GM18499 (cell line): ENCODE measurements around the gene BEND7.
"Not testable (repeated sequence)": the region's sequence is repeated elsewhere in the genome, so short reads cannot be mapped to it uniquely, and the experiment has no call there.

Experiments
- ATAC-seq: cut with Tn5 transposase; IDR thresholded peaks from one replicate; pipeline ENCODE4 v1.9.1; 2021; ENCODE audit warnings: moderate number of reproducible peaks; ENCODE audit not compliant: insufficient read depth, unreplicated experiment

Gene BEND7

GRCh38 chr10:13425397-13425796, 103.4 kb downstream of the BEND7 start:
- no peak for ATAC-seq

GRCh38 chr10:13422800-13423199, 106.0 kb downstream of the BEND7 start:
- no peak for ATAC-seq

- no peak for ATAC-seq
Measured at GRCh38 chr10:13421382-13421917, 107.4 kb downstream of the BEND7 start.

GRCh38 chr10:13420532-13421307, 108.1 kb downstream of the BEND7 start:
- no peak for ATAC-seq

GRCh38 chr10:13417459-13418126, 111.2 kb downstream of the BEND7 start:
- no peak for ATAC-seq

- no peak for ATAC-seq
Measured at GRCh38 chr10:13416760-13417159, 112.1 kb downstream of the BEND7 start.

GRCh38 chr10:13414855-13415254, 114.0 kb downstream of the BEND7 start:
- ATAC-seq, result no peak

- ATAC-seq, result no peak
Measured at GRCh38 chr10:13414137-13414536, 114.7 kb downstream of the BEND7 start.

- ATAC-seq, result no peak
Measured at GRCh38 chr10:13412894-13413293, 115.9 kb downstream of the BEND7 start.

GRCh38 chr10:13404791-13405190, 124.0 kb downstream of the BEND7 start:
- ATAC-seq, result no peak

- no peak for ATAC-seq
Measured at GRCh38 chr10:13404305-13404759, 124.5 kb downstream of the BEND7 start.

GRCh38 chr10:13403426-13403825, 125.4 kb downstream of the BEND7 start:
- ATAC-seq, result not testable (repeated sequence)

GRCh38 chr10:13402021-13402420, 126.8 kb downstream of the BEND7 start:
- ATAC-seq, result no peak

- no peak for ATAC-seq
Measured at GRCh38 chr10:13401142-13401541, 127.7 kb downstream of the BEND7 start.

GRCh38 chr10:13400196-13400965, 128.4 kb downstream of the BEND7 start:
- no peak for ATAC-seq

GRCh38 chr10:13399752-13400151, 129.1 kb downstream of the BEND7 start:
- no peak for ATAC-seq

GRCh38 chr10:13399236-13399635, 129.6 kb downstream of the BEND7 start:
- no peak for ATAC-seq

- no peak for ATAC-seq
Measured at GRCh38 chr10:13397052-13397451, 131.8 kb downstream of the BEND7 start.

- no peak for ATAC-seq
Measured at GRCh38 chr10:13396369-13396768, 132.4 kb downstream of the BEND7 start.

- ATAC-seq, result no peak
Measured at GRCh38 chr10:13395540-13395939, 133.3 kb downstream of the BEND7 start.

- ATAC-seq, result no peak
Measured at GRCh38 chr10:13393640-13394039, 135.2 kb downstream of the BEND7 start.
